Endometrial microvascular endothelial cells (primary cell): ENCODE data around the gene SLC6A12. TPM values are rescaled to one million over a fixed set of nuclear protein-coding genes. Genes with fewer than 3 reads are reported as not detected.

Experiments used
- in situ Hi-C: cut with HindIII; loops from 2 replicates; pipeline ENCODE4 v1.10.0; 2017; ENCODE audit warnings: low sequenced_read_pairs, low pct_unique_long_range_greater_than_20kb; ENCODE audit errors: inconsistent ontology term
- total RNA-seq: library from RNA; depleted of rRNA; stranded (reverse); fragments of >200 nt; gene quantifications from one replicate; pipeline ENCODE4 v1.2.3, GENCODE V29; 2015; ENCODE audit errors: inconsistent ontology term

SLC6A12 gene
- total RNA-seq, 1 donor from 2014 or later: not detected

DNA sequence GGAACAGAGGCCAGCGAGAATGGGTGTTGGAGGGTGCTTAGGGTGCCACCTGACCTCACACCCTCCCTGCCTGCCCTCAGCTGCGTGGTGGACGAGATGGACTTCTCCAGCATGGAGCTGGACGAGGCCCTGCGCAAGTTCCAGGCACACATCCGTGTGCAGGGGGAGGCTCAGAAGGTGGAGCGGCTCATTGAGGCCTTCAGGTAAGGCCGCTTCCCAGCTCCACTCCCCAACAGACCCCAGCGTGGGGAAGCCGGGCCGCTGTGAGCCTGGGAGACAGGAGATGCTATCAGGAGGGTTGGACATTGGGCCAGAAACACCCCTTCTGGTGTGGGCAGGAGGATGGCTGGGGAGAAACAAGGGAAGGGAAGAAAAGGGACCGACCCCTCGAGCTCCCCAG is 57.0 kb downstream of the SLC6A12 start:
- in situ Hi-C loops: no loop called here

- in situ Hi-C loops: no loop called here
Observed at GRCh38 chr12:155646-156045, 58.3 kb downstream of the SLC6A12 start.

DNA sequence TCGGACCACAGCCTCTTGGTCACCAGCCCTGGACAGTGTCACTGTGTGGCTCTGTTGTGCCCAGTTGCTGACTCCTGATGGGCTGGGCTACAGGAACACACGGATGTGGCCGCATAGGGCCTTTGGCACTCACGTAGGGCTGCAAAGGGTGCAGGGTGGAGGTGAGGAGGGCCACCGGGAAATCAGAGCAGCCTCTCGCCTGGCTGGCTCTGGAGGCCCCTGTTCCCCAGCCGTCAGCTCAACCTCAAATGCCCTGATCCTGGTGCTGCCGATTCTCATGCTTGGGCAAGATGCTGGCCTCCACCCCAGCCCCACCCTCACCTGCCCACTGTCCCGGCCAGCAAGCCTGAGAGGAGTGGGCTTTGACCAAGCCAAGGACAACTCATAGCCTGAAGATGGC is 59.0 kb downstream of the SLC6A12 start:
- in situ Hi-C loops: no loop called here

DNA sequence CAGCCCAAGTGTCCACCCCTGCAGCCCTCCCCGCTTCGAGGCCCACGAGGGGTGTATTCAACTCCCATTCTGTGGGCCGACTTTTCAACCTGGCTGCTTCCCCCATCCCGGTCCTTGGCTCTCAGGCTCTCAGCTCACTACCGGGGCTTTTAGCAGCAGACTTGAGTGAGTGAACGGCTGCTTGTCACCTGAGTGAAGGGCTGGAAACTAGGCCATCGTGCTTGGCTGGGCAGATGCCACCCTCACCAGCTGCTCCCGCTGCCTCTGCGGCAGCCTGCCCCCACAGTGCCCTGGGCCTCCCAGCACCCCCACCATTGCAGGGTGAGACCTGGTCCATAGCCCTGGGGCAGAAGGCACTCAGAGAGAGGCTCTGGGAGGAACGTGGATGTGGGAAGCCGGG is 59.9 kb downstream of the SLC6A12 start:
- in situ Hi-C loops: no loop called here

DNA sequence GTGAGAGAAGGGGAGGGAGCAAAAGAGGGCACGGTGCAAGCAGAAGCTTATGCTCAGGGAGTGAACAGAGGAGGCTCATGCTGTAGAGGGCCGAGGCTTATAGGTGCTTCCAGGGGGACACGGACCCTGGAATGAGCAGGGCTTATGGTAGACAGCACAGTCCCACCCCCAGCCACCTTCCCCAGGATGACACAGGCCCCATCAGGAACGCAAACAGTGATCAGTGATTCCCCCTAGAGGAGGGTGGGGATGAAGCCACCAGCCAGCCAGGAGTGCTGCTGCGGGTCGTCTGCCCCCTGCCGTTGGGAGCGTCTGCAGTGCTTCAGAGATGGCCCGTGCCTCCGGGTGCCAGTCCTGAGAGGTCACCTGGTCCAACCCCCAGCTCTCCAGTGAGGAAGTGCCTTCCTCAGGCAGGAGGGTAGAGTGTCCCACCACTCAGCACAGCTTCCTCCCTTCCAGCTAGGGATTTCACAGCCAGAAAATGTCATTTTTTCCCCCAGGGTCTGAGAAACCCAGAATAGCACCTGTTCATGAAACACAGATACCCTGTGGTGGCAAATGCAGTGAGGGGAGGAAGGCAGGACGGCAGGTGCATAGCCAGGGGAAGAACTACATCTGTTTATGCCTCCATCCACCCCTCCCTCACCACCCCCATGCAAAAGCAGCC is 60.7 kb downstream of the SLC6A12 start:
- in situ Hi-C loops: no loop called here

DNA sequence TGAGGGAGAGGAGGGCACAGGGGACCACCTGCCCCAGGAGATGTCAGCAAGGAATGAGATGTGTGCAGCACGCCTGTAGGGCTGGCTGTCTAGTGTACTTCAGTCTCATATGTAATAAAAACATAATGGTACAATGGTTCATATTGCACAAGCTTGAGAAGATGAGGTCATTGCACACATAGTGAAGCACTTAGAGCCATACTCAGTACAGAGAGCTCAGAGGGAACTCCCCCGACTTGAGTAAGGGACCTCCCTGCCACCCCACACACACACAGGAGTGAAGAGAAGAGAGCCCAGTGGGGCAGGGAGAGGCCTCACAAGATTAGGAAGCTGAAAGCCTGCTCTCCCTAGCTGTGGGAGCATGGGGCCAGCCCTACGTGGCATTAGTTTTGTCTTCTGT is 61.5 kb downstream of the SLC6A12 start:
- in situ Hi-C loops: no loop called here

DNA sequence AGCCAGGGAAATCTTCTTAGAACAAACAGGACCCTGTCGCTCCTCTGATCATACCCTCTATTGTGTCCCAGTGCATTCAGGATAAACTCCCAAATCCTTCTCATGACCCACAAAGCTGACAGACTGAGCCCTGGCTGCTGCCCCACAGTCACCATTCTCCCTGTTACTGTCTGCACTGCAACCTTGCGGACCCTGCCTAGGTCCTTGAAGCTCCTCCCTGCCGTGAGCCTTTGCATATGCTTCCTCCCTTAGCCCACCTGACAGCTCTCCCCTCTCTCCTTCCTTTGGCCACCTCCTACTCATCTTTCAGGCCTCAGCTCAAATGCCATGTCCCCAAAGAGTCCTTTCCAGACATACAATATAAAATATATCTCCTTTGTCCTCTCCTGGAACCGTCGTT is 62.4 kb downstream of the SLC6A12 start:
- in situ Hi-C loops: no loop called here

GRCh38 chr12:148676-149416 is 65.1 kb downstream of the SLC6A12 start:
- in situ Hi-C loops: no loop called here

DNA sequence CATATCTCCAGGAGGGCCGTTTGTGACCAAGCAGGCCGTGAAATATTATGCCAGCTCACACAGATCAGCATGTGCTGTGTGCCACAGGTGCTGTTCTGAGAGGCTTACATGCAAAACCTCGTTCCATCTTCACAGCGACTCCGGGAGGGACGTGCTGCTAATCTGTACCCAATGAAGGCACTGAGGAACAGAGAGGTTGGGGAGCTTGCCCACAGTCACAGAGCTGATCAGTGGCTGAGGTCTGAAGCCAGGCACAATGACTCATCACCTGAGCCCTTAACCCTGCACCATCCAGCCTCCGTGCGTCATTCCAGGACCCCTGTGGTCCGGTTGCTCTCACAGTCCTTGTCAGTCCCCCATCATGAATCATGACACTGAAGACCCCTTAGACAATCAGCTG is 66.7 kb downstream of the SLC6A12 start:
- in situ Hi-C loops: no loop called here

GRCh38 chr12:145369-145960 is 68.5 kb downstream of the SLC6A12 start:
- in situ Hi-C loops: no loop called here

- in situ Hi-C loops: no loop called here
Observed at GRCh38 chr12:144650-145284, 69.2 kb downstream of the SLC6A12 start.

DNA sequence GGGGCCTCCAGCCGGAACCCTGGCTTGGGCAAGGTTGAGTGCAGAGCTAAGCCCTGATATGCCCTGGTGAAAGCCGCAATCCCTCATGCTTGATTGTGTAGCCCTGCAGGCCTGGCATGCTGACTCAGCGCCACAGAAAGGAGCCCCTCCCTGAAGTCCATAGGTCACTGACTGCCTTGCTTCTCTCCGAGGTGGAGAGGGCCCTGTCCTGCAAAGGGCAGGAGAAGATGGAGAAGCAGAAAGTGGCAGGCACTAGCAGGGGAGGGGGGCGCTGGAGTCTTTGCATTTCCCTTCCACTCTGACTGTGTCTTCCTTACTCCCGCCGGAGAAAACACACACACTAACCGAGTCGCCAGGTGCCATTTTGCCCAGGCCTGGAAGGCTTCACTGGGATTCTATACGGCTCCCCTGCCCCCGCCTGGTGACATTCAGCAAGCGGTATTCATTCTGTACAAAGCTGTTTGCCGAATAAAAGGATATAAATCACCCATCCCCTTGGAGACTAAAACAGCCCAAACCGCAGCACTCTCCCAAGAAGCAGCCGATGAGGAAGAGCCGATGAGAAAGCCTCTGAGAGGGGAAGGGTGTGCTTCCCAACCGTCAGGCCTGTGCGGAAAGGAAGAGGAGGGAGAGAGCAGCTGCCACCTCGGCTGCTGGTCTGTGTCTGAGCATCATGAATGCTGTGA is 69.8 kb downstream of the SLC6A12 start:
- in situ Hi-C loops: no loop called here

DNA sequence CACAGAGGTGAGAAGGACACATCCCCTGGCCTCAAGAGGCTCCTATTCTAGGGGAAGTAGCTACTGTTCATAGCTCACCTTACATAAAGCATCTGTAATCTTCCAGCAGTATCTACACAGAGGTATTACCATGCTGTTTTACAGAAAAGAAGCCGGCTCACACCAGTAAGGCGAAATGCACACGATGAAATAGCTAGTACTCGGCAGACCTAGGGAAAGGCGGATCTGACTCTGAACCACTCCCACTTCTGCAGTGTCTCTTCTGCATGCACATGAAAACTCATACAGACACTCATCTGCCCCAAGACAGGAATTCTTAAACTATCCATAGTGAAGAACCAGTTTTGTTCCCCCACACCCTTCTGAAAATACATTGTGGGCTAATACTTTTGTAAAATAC is 73.8 kb downstream of the SLC6A12 start:
- in situ Hi-C loops: no loop called here

Other genes with a start within 250 kb of the SLC6A12 start
- not detected for gene IQSEC3, start 147.4 kb downstream of the SLC6A12 start, total RNA-seq
- gene SLC6A13, start 48.7 kb upstream of the SLC6A12 start, total RNA-seq: not detected
- 46.1 TPM for gene KDM5A, start 175.2 kb upstream of the SLC6A12 start, total RNA-seq
- 7.0 TPM for gene CCDC77, start 187.5 kb upstream of the SLC6A12 start, total RNA-seq
- gene B4GALNT3, start 245.8 kb upstream of the SLC6A12 start, total RNA-seq: 0.19 TPM